Panc1 (cell line): ENCODE measurements around the gene OR5AU1. TPM values are rescaled to one million over a fixed set of nuclear protein-coding genes. Genes with fewer than 3 reads are reported as not detected.
A peak's percentile ranks its signal among the peaks of the same experiment; 100 is the strongest.

Experiments used
- ATAC-seq: fragments of 200-7000 bp; cut with Tn5 transposase; 2 replicates; pipeline ENCODE4 v1.9.1; 2020; ENCODE audit warnings: mild to moderate bottlenecking, moderate library complexity
- Bru-seq: library from RNA; stranded (reverse); fragments of 400-500 nt; gene quantifications from one replicate; lab custom pipeline; 2021; lab: Mats Ljungman, UMichigan
- BruChase-seq, 2 experiments: library from RNA; stranded (reverse); fragments of 400-500 nt; gene quantifications; one replicate each; lab custom pipeline; 2021; lab: Mats Ljungman, UMichigan
- BruUV-seq: library from RNA; stranded (reverse); fragments of 400-500 nt; replicated peaks from 2 replicates; lab custom pipeline; 2021; lab: Mats Ljungman, UMichigan
- CTCF ChIA-PET: fragments of 300-600 bp; sonication (Branson Sonifier 250); formaldehyde crosslinking; loops from one replicate; lab custom pipeline; 2022; ENCODE audit warnings: antibody characterized with exemption; lab: Charles Lee
- POLR2A ChIA-PET: fragments of 300-600 bp; sonication (Branson Sonifier 250); formaldehyde crosslinking; loops from one replicate; lab custom pipeline; 2022; ENCODE audit warnings: antibody characterized with exemption; lab: Charles Lee
- DNase-seq: peaks from one replicate; pipeline ENCODE4 v3.0.0-alpha.2; 2010; ENCODE audit warnings: low read depth, low spot score
- H3K27ac ChIP-seq: 2 replicates; pipeline ENCODE4 v1.5.1; 2011; ENCODE audit warnings: mild to moderate bottlenecking, low read length, inconsistent platforms
- H3K27me3 ChIP-seq: fragments of 200-500 bp; sonication (Bioruptor generic); 2 replicates; pipeline ENCODE4 v1.6.0; 2014; ENCODE audit warnings: low read length, inconsistent platforms; ENCODE audit not compliant: control insufficient read depth, insufficient read depth
- H3K36me3 ChIP-seq: fragments of 200-500 bp; sonication (Bioruptor generic); 2 replicates; pipeline ENCODE4 v1.5.1; 2014; ENCODE audit warnings: inconsistent platforms, mild to moderate bottlenecking, low read length, moderate library complexity; ENCODE audit not compliant: control insufficient read depth, insufficient read depth
- H3K4me1 ChIP-seq: 2 replicates; pipeline ENCODE4 v1.5.1; 2011; ENCODE audit warnings: inconsistent platforms, mild to moderate bottlenecking, low read length, moderate library complexity; ENCODE audit not compliant: control insufficient read depth, insufficient read depth
- H3K4me3 ChIP-seq, 2 experiments: 2 replicates each; pipeline ENCODE4 v1.5.1; 2011 to 2012; ENCODE audit warnings: low read depth in 2 of 2, low read length in 2 of 2, mild to moderate bottlenecking in 2 of 2, inconsistent platforms in 1 of 2, moderate library complexity in 1 of 2
- H3K9me3 ChIP-seq: fragments of 200-500 bp; sonication (Bioruptor generic); 2 replicates; pipeline ENCODE4 v1.5.1; 2014; ENCODE audit warnings: low read depth, mild to moderate bottlenecking, inconsistent platforms, low read length, moderate library complexity; ENCODE audit not compliant: control insufficient read depth, insufficient read depth
- CTCF ChIP-seq: fragments of 450-650 bp; IDR thresholded peaks from 2 replicates; pipeline ENCODE4 v1.5.1; 2017; ENCODE audit warnings: mild to moderate bottlenecking
- POLR2AphosphoS5 ChIP-seq: IDR thresholded peaks from 2 replicates; pipeline ENCODE4 v1.6.1; 2012; ENCODE audit warnings: mild to moderate bottlenecking, low read depth, low read length, moderate library complexity
- SIN3A ChIP-seq: IDR thresholded peaks from 2 replicates; pipeline ENCODE4 v1.6.1; 2012; ENCODE audit warnings: low read depth, mild to moderate bottlenecking, low read length, moderate library complexity, borderline replicate concordance; ENCODE audit not compliant: insufficient read depth
- TCF7L2 ChIP-seq: IDR thresholded peaks from 2 replicates; pipeline ENCODE4 v1.6.1; 2011; ENCODE audit warnings: mild to moderate bottlenecking, low read depth, low read length, inconsistent platforms
- in situ Hi-C: cut with HindIII; loops from 2 replicates; pipeline ENCODE4 v1.10.0; 2016; ENCODE audit warnings: low sequenced_read_pairs, low pct_unique_long_range_greater_than_20kb
- intact Hi-C: fragments of 100-400 bp; cut with micrococcal nuclease; formaldehyde crosslinking; loops from one replicate; pipeline ENCODE4 v1.10.0; 2022; ENCODE audit not compliant: unreplicated experiment
- long read RNA-seq: library from polyadenylated mRNA; unstranded; transcript quantifications from one replicate; pipeline ENCODE4 v2.0.0, GENCODE V29; 2021; ENCODE audit not compliant: unreplicated experiment
- polyA plus RNA-seq: library from polyadenylated mRNA; unstranded; fragments of >200 nt; gene quantifications from one replicate; pipeline ENCODE4 v1.2.1, GENCODE V29; 2012; ENCODE audit warnings: missing spikeins; ENCODE audit not compliant: insufficient read length
- total RNA-seq: library from RNA; stranded (reverse); gene quantifications from one replicate; pipeline ENCODE4 v1.2.1, GENCODE V29; 2021; ENCODE audit not compliant: unreplicated experiment
- TF ChIP-seq, protein P1 (sequence below), 2 experiments: IDR thresholded peaks; 2 replicates each; pipeline ENCODE4 v1.6.1; 2011 to 2012; ENCODE audit warnings: low read depth in 2 of 2, control low read depth in 1 of 2, low read length in 1 of 2, mild to moderate bottlenecking in 1 of 2, moderate library complexity in 1 of 2; ENCODE audit not compliant: insufficient read depth in 1 of 2

OR5AU1 gene
- total RNA-seq: not detected
- polyA plus RNA-seq: not detected
- percentile 11 among the genes with signal in this experiment for Bru-seq, nascent RNA
- BruChase-seq, experiment 1, labeled RNA remaining after a 2-hour chase: percentile 19 among the genes with signal in this experiment
- BruChase-seq, experiment 2, labeled RNA remaining after a 6-hour chase: percentile 15 among the genes with signal in this experiment
- long read RNA-seq: 0 reads

DNA sequence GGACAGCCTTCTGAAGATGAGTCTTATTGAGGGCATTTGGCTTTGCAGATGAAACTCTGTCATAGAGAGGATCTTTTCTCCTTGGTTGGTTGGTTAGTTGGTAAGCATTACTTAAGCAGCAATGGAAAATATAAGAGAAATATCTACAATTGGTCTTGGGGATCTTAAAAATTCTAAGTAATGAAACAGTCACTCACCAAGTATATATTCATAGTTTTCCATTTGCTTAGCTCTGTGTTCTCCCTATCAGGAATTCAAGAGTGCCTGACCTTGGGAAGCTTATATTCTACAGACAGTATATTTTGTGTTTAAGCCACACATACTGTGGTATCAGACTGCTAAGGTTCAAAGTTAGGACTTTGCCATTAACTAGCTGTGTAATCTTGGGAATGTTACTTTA, at the start of gene OR5AU1:
OR5AU1 (minus strand) TSS at position 101 of the 400 bp plus-strand sequence. CDS start 191 bp downstream, outside the sequence.
- ATAC-seq (no peak), DNase-seq (no peak)
- intact Hi-C loops: no loop called here
- in situ Hi-C loops: no loop called here
- Histone ChIP-seq H3K4me1 (no peaks in the 10 kb centered on the region), H3K36me3 (no peaks in the 10 kb centered on the region), H3K27me3 (peaks cover 2% of the 10 kb centered on the region), H3K27ac (no peak within 1 kb of the TSS), H3K4me3 (no peak within 1 kb of the TSS), H3K9me3 (no peaks in the 10 kb centered on the region)
- TF ChIP-seq, protein P1, sequence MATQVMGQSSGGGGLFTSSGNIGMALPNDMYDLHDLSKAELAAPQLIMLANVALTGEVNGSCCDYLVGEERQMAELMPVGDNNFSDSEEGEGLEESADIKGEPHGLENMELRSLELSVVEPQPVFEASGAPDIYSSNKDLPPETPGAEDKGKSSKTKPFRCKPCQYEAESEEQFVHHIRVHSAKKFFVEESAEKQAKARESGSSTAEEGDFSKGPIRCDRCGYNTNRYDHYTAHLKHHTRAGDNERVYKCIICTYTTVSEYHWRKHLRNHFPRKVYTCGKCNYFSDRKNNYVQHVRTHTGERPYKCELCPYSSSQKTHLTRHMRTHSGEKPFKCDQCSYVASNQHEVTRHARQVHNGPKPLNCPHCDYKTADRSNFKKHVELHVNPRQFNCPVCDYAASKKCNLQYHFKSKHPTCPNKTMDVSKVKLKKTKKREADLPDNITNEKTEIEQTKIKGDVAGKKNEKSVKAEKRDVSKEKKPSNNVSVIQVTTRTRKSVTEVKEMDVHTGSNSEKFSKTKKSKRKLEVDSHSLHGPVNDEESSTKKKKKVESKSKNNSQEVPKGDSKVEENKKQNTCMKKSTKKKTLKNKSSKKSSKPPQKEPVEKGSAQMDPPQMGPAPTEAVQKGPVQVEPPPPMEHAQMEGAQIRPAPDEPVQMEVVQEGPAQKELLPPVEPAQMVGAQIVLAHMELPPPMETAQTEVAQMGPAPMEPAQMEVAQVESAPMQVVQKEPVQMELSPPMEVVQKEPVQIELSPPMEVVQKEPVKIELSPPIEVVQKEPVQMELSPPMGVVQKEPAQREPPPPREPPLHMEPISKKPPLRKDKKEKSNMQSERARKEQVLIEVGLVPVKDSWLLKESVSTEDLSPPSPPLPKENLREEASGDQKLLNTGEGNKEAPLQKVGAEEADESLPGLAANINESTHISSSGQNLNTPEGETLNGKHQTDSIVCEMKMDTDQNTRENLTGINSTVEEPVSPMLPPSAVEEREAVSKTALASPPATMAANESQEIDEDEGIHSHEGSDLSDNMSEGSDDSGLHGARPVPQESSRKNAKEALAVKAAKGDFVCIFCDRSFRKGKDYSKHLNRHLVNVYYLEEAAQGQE (IDR thresholded peaks at IDR 0.05; ENCODE audit: insufficient read depth in 1 of 2, low read depth in 2 of 2, low read length in 1 of 2): no peak
- TF ChIP-seq POLR2AphosphoS5 (no peak), CTCF (no peak), TCF7L2 (no peak), SIN3A (no peak)
- no TSS peak for BruUV-seq
- POLR2A ChIA-PET: interaction anchor here (0.6 kb wide), 1 partner anchor 145 kb away, joined by 3 read pairs; no protein-coding TSS in a partner anchor
- CTCF ChIA-PET: no interaction called here

DNA sequence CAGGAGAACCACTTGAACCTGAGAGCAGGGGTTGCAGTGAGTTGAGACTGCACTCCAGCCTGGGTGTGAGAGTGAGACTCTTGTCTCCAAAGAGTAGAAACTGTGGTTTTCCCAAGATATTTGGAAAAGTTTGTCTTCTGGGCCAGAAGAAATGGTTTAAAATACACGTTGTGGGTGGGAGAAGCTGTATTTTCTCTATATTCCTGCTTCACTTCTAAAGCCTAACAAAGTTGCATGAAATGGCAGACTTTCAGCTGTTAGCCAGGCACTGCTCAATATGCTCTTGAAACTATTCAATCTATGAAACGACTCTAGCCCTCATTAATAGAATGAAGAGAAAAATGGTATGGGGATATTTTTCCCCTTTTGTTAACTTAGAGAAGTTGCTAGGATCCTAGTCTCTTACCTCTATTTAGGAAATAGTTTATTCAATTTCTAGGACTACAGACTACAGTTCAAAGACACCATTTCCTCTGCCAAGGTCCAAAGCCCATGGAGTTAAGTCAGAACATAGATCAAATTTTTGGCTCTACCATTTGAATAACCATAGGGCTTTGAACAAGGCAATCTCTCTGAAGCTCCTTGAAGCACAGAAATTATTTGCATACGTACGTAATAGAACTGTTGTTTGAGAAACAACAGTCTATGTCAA, 49.3 kb upstream of the OR5AU1 start:
- no peak for TF ChIP-seq CTCF
- TF ChIP-seq SIN3A: no peak
- TF ChIP-seq, protein P1 (IDR thresholded peaks at IDR 0.05; ENCODE audit: insufficient read depth in 1 of 2, low read depth in 2 of 2, low read length in 1 of 2): no peak
- no peak; the same call in 1 of the 2 replicates for TF ChIP-seq POLR2AphosphoS5
- no peak for TF ChIP-seq TCF7L2
- CTCF ChIA-PET: no interaction called here
- Histone ChIP-seq H3K9me3 (no peaks in the 10 kb centered on the region), H3K27ac (no peak overlapping the region), H3K4me1 (peaks cover 6% of the 10 kb centered on the region), H3K27me3 (no peaks in the 10 kb centered on the region), H3K4me3 (no peak overlapping the region), H3K36me3 (peaks cover 40% of the 10 kb centered on the region)
- no TSS peak for BruUV-seq
- in situ Hi-C loops: no loop called here
- POLR2A ChIA-PET: interaction anchor here (0.6 kb wide), 1 partner anchor 102 kb away, joined by 3 read pairs; no protein-coding TSS in a partner anchor
- ATAC-seq (no peak), DNase-seq (no peak)
- intact Hi-C loops: no loop called here
